Esophagus muscularis mucosa (tissue), 4 donors: ENCODE measurements around the gene PARK7. TPM values are rescaled to one million over a fixed set of nuclear protein-coding genes. Genes with fewer than 3 reads are reported as not detected.

ENCODE experiments used
- DNase-seq: peaks from one replicate; pipeline ENCODE4 v3.0.0-alpha.2; 2017; ENCODE audit errors: extremely low spot score
- H3K27ac ChIP-seq, 4 donors: fragments of 200-600 bp; sonication (generic); replicated peaks in 1 of 4; 1 replicate in 3 of 4; 2 replicates in 1 of 4; pipeline ENCODE4 v1.5.1; 2016 to 2019; ENCODE audit warnings: mild to moderate bottlenecking in 1 of 4
- H3K27me3 ChIP-seq, 4 donors: fragments of 200-600 bp; sonication (generic); one replicate each; pipeline versions ENCODE4 v1.5.1 to v1.6.0; 2016 to 2019
- H3K36me3 ChIP-seq, 4 donors: fragments of 200-600 bp; sonication (generic); one replicate each; pipeline ENCODE4 v1.5.1; 2016 to 2019
- H3K4me1 ChIP-seq, 4 donors: fragments of 200-600 bp; sonication (generic); one replicate each; pipeline ENCODE4 v1.5.1; 2016 to 2019
- H3K4me3 ChIP-seq, 4 donors: fragments of 200-600 bp; sonication (generic); 1 replicate in 2 of 4; 2 replicates in 2 of 4; pipeline ENCODE4 v1.5.1; 2016 to 2019; ENCODE audit warnings: mild to moderate bottlenecking in 4 of 4, moderate library complexity in 1 of 4
- H3K9me3 ChIP-seq, 4 donors: fragments of 200-600 bp; sonication (generic); 1 replicate in 3 of 4; 2 replicates in 1 of 4; pipeline ENCODE4 v1.5.1; 2016 to 2019
- CTCF ChIP-seq, 3 experiments: fragments of 200-600 bp in 2 of 3; fragments of 450-650 bp in 1 of 3; sonication (generic) in 2 of 3; IDR thresholded peaks; one replicate each; pipeline ENCODE4 v1.5.1; 2017 to 2019; ENCODE audit warnings: antibody characterized with exemption in 3 of 3, mild to moderate bottlenecking in 2 of 3, moderate library complexity in 1 of 3
- EP300 ChIP-seq: sonication (generic); formaldehyde crosslinking; IDR thresholded peaks from one replicate; pipeline ENCODE4 v1.6.1; 2017; ENCODE audit warnings: antibody characterized with exemption
- POLR2A ChIP-seq: fragments of 450-650 bp; IDR thresholded peaks from one replicate; pipeline ENCODE4 v1.6.1; 2017; ENCODE audit warnings: antibody characterized with exemption, moderate library complexity, mild to moderate bottlenecking, low read depth
- POLR2AphosphoS5 ChIP-seq, 2 donors: sonication (generic); formaldehyde crosslinking; IDR thresholded peaks; one replicate each; pipeline ENCODE4 v1.6.1; 2017; ENCODE audit warnings: antibody characterized with exemption in 2 of 2
- WGBS: methylation state at CpG from one replicate; pipeline ENCODE4 v1.1.5; 2018; 5-methylcytosine and 5-hydroxymethylcytosine counted together
- intact Hi-C: fragments of 100-400 bp; cut with DNase I; formaldehyde crosslinking; loops from one replicate; pipeline ENCODE4 v1.15.1; 2023
- total RNA-seq, 4 donors: library from RNA; depleted of rRNA; stranded (reverse); fragments of >200 nt; gene quantifications; one replicate each; pipeline versions ENCODE4 v1.1.0 to v1.2.1, GENCODE V29; 2016

Gene PARK7
- total RNA-seq, 4 donors from 2014 or later = 201 to 229 (median 212) TPM

GRCh38 chr1:7964476-7964875 is 3.0 kb downstream of the PARK7 start:
- 93% methylated on average over 3 of the region's 3 CpGs for WGBS
- H3K4me3 ChIP-seq = no peak overlapping the region
- intact Hi-C loops = loop anchor here (10.0 kb wide), 1 partner anchor 890 kb away; no protein-coding TSS in a partner anchor
- H3K36me3 ChIP-seq = peaks cover 35 to 67% (median 53%) of the 10 kb centered on the region in 4 donors
- no peak overlapping the region for H3K27ac ChIP-seq
- TF ChIP-seq POLR2AphosphoS5 (IDR thresholded peaks at IDR 0.05) (no peak), CTCF (IDR thresholded peaks at IDR 0.05) (no peak), POLR2A (no peak), EP300 (no peak)
- H3K27me3 ChIP-seq = no peaks in the 10 kb centered on the region
- no peak for DNase-seq
- no peaks in the 10 kb centered on the region for H3K9me3 ChIP-seq
- peaks cover 38 to 71% (median 61%) of the 10 kb centered on the region in 4 donors for H3K4me1 ChIP-seq

- intact Hi-C loops = loop anchor here (10.0 kb wide), 1 partner anchor 888 kb away; no protein-coding TSS in a partner anchor
- no peak for TF ChIP-seq POLR2AphosphoS5 (IDR thresholded peaks at IDR 0.05)
- TF ChIP-seq EP300 = no peak
- TF ChIP-seq CTCF (IDR thresholded peaks at IDR 0.05) = no peak
- TF ChIP-seq POLR2A = no peak
- peaks cover 57 to 94% (median 80%) of the 10 kb centered on the region in 4 donors for H3K36me3 ChIP-seq
Measured at GRCh38 chr1:7967196-7967595, 5.7 kb downstream of the PARK7 start.

GRCh38 chr1:7967651-7968050 is 6.1 kb downstream of the PARK7 start:
- Histone ChIP-seq H3K27ac (no peak overlapping the region), H3K27me3 (no peaks in the 10 kb centered on the region), H3K4me3 (no peak overlapping the region), H3K9me3 (no peaks in the 10 kb centered on the region), H3K4me1 (peaks cover 26 to 52% (median 45%) of the 10 kb centered on the region in 4 donors), H3K36me3 (peaks cover 57 to 99% (median 85%) of the 10 kb centered on the region in 4 donors)
- TF ChIP-seq CTCF (IDR thresholded peaks at IDR 0.05) (no peak), POLR2A (no peak), POLR2AphosphoS5 (IDR thresholded peaks at IDR 0.05) (no peak), EP300 (no peak)
- no peak for DNase-seq
- 85% methylated on average over 4 of the region's 4 CpGs for WGBS
- intact Hi-C loops = loop anchor here (10.0 kb wide), 1 partner anchor 887 kb away; no protein-coding TSS in a partner anchor

More at GRCh38 chr1:7967196-7967595, 5.7 kb downstream of the PARK7 start:
- H3K27ac ChIP-seq = no peak overlapping the region
- H3K4me3 ChIP-seq = no peak overlapping the region
- no peak for DNase-seq
- no peaks in the 10 kb centered on the region for H3K9me3 ChIP-seq
- H3K4me1 ChIP-seq = peaks cover 30 to 57% (median 49%) of the 10 kb centered on the region in 4 donors
- H3K27me3 ChIP-seq = no peaks in the 10 kb centered on the region
- WGBS = 50% methylated on average over 1 of the region's 1 CpG

GRCh38 chr1:7970246-7970645 is 8.7 kb downstream of the PARK7 start:
- H3K27ac ChIP-seq = peak overlapping the region in 2 of 4 donors; percentile 3 to 7
- intact Hi-C loops = loop anchor here (10.0 kb wide), 1 partner anchor 475 kb away; no protein-coding TSS in a partner anchor
- no peak overlapping the region for H3K4me3 ChIP-seq
- no peak for DNase-seq
- 77% methylated on average over 2 of the region's 2 CpGs for WGBS
- peaks cover 51 to 90% (median 75%) of the 10 kb centered on the region in 4 donors for H3K36me3 ChIP-seq
- no peaks in the 10 kb centered on the region for H3K9me3 ChIP-seq
- TF ChIP-seq POLR2AphosphoS5 (IDR thresholded peaks at IDR 0.05) = no peak
- no peak for TF ChIP-seq POLR2A
- no peaks in the 10 kb centered on the region for H3K27me3 ChIP-seq
- H3K4me1 ChIP-seq = peaks cover 12 to 33% (median 24%) of the 10 kb centered on the region in 4 donors

GRCh38 chr1:7971024-7971423 is 9.5 kb downstream of the PARK7 start:
- H3K27me3 ChIP-seq = no peaks in the 10 kb centered on the region
- no peak overlapping the region for H3K27ac ChIP-seq
- WGBS = 81% methylated on average over 6 of the region's 6 CpGs
- H3K36me3 ChIP-seq = peaks cover 43 to 83% (median 67%) of the 10 kb centered on the region in 4 donors
- H3K4me3 ChIP-seq = no peak overlapping the region
- H3K9me3 ChIP-seq = no peaks in the 10 kb centered on the region
- TF ChIP-seq POLR2A (no peak), CTCF (IDR thresholded peaks at IDR 0.05) (no peak), EP300 (no peak), POLR2AphosphoS5 (IDR thresholded peaks at IDR 0.05) (no peak)
- intact Hi-C loops = loop anchor here (10.0 kb wide), 1 partner anchor 474 kb away; no protein-coding TSS in a partner anchor
- H3K4me1 ChIP-seq = peaks cover 12 to 33% (median 26%) of the 10 kb centered on the region in 4 donors
- DNase-seq = no peak
